ENCODE data around the gene RAB30.

Gene RAB30

GRCh38 chr11:83056611-83057010 lies 15.1 kb downstream of the RAB30 start:
- TF ChIP-seq, protein P1, sequence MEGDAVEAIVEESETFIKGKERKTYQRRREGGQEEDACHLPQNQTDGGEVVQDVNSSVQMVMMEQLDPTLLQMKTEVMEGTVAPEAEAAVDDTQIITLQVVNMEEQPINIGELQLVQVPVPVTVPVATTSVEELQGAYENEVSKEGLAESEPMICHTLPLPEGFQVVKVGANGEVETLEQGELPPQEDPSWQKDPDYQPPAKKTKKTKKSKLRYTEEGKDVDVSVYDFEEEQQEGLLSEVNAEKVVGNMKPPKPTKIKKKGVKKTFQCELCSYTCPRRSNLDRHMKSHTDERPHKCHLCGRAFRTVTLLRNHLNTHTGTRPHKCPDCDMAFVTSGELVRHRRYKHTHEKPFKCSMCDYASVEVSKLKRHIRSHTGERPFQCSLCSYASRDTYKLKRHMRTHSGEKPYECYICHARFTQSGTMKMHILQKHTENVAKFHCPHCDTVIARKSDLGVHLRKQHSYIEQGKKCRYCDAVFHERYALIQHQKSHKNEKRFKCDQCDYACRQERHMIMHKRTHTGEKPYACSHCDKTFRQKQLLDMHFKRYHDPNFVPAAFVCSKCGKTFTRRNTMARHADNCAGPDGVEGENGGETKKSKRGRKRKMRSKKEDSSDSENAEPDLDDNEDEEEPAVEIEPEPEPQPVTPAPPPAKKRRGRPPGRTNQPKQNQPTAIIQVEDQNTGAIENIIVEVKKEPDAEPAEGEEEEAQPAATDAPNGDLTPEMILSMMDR (IDR thresholded peaks at IDR 0.05; ENCODE audit: insufficient read depth, low read length), result no peak
- no peak for TF ChIP-seq REST (IDR thresholded peaks at IDR 0.05; ENCODE audit: insufficient replicate concordance, low read depth)
- TF ChIP-seq SPI1 (IDR thresholded peaks at IDR 0.05; ENCODE audit: borderline replicate concordance, low read depth), result no peak
- no peak for TF ChIP-seq GABPA (IDR thresholded peaks at IDR 0.05; ENCODE audit: low read depth)
- TF ChIP-seq POLR2AphosphoS5 (IDR thresholded peaks at IDR 0.05; ENCODE audit: low read depth), result no peak
- DNase-seq (ENCODE audit: low read depth in 1 of 2, low spot score in 1 of 2), result no peak
- no peak overlapping the region for H3K27ac ChIP-seq (replicated peaks)
- H3K27me3 ChIP-seq (ENCODE audit: insufficient read depth, poor library complexity, severe bottlenecking), result no peaks in the 10 kb centered on the region
- H3K4me3 ChIP-seq (replicated peaks; ENCODE audit: insufficient read depth, low read length), result no peak overlapping the region

DNA sequence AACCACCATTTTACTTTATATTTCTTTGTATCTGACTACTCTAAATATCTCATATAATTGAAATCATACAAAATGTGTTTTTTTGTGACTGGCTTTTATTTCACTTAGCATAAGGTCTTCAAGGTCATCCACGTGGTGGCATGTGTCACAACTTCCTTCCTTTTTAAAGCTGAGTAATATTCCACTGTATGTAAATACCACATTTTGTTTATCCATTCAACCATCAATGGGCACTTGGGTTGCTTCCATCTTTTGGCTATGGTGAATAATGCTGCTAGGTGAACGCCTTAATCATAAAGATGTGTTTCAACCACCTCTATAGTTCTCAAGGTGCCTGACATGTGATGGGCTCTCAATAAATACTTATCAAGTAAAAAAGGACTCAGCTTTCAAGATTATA lies 15.5 kb downstream of the RAB30 start:
- no peak overlapping the region for H3K27ac ChIP-seq (replicated peaks)
- TF ChIP-seq REST (IDR thresholded peaks at IDR 0.05; ENCODE audit: insufficient replicate concordance, low read depth), result no peak
- TF ChIP-seq GABPA (IDR thresholded peaks at IDR 0.05; ENCODE audit: low read depth), result no peak
- TF ChIP-seq, protein P1 (IDR thresholded peaks at IDR 0.05; ENCODE audit: insufficient read depth, low read length), result no peak
- TF ChIP-seq SPI1 (IDR thresholded peaks at IDR 0.05; ENCODE audit: borderline replicate concordance, low read depth), result no peak
- no peak for TF ChIP-seq POLR2AphosphoS5 (IDR thresholded peaks at IDR 0.05; ENCODE audit: low read depth)
- DNase-seq (ENCODE audit: low read depth in 1 of 2, low spot score in 1 of 2), result no peak

DNA sequence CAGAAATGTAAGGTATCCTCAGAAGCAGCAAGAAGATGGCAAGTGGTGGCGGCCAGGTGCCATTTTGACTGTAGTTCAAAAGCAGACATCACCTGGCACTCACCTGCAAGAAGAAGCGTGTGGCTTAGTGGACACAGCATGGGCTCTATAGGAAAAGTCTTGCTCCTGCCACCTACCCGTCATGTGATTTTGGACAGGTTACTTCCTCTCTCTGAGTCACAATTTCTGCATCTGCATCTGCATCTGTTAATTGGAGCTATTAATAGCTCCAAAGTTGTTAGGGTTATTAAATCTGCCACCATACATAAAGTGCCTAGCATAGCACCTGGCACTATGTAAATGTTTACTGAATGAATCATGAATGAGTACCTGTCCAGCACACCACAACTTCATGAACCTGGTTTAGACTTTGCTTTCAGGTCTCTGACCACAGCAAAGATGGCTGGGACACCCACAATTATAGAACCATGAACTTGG lies 16.8 kb downstream of the RAB30 start:
- no peak overlapping the region for H3K27ac ChIP-seq (replicated peaks)

More for the DNA sequence above, 15.5 kb downstream of the RAB30 start:
- Histone ChIP-seq H3K4me3 (replicated peaks; ENCODE audit: insufficient read depth, low read length) (no peak overlapping the region), H3K27me3 (ENCODE audit: insufficient read depth, poor library complexity, severe bottlenecking) (no peaks in the 10 kb centered on the region)

More for the DNA sequence above, 16.8 kb downstream of the RAB30 start:
- TF ChIP-seq SPI1 (IDR thresholded peaks at IDR 0.05; ENCODE audit: borderline replicate concordance, low read depth), result no peak
- no peak for TF ChIP-seq REST (IDR thresholded peaks at IDR 0.05; ENCODE audit: insufficient replicate concordance, low read depth)
- H3K4me3 ChIP-seq (replicated peaks; ENCODE audit: insufficient read depth, low read length), result no peak overlapping the region
- no peak for DNase-seq (ENCODE audit: low read depth in 1 of 2, low spot score in 1 of 2)
- no peaks in the 10 kb centered on the region for H3K27me3 ChIP-seq (ENCODE audit: insufficient read depth, poor library complexity, severe bottlenecking)
